Measurements from ENCODE around the gene EPN2.

GRCh38 chr17:19365833-19366636, 128.9 kb downstream of the EPN2 start:
- TF ChIP-seq, protein P1, sequence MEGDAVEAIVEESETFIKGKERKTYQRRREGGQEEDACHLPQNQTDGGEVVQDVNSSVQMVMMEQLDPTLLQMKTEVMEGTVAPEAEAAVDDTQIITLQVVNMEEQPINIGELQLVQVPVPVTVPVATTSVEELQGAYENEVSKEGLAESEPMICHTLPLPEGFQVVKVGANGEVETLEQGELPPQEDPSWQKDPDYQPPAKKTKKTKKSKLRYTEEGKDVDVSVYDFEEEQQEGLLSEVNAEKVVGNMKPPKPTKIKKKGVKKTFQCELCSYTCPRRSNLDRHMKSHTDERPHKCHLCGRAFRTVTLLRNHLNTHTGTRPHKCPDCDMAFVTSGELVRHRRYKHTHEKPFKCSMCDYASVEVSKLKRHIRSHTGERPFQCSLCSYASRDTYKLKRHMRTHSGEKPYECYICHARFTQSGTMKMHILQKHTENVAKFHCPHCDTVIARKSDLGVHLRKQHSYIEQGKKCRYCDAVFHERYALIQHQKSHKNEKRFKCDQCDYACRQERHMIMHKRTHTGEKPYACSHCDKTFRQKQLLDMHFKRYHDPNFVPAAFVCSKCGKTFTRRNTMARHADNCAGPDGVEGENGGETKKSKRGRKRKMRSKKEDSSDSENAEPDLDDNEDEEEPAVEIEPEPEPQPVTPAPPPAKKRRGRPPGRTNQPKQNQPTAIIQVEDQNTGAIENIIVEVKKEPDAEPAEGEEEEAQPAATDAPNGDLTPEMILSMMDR (IDR thresholded peaks at IDR 0.05), result no peak
- no peak for TF ChIP-seq POLR2A (IDR thresholded peaks at IDR 0.05)
